ENCODE measurements around the gene TMTC1.

DNA sequence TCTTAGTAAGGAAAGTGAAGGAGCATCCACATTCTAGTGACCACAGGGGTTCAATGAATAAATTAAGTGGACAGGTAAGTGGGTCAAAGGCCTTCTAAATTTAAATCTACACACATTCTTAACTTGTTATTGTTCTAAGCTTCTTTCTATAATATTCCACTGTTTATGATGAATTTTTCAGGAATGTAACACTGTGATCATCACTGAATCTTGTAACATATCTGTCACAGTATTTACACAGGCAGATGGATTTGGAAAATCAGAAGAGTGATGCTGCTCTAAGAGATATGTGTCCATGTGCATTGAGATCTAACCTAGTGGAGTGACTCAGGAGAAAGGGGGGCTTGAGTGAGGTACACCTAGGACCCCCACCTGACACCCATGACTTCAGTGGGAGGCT is 170.8 kb downstream of the TMTC1 start:
- TF ChIP-seq, protein P1, sequence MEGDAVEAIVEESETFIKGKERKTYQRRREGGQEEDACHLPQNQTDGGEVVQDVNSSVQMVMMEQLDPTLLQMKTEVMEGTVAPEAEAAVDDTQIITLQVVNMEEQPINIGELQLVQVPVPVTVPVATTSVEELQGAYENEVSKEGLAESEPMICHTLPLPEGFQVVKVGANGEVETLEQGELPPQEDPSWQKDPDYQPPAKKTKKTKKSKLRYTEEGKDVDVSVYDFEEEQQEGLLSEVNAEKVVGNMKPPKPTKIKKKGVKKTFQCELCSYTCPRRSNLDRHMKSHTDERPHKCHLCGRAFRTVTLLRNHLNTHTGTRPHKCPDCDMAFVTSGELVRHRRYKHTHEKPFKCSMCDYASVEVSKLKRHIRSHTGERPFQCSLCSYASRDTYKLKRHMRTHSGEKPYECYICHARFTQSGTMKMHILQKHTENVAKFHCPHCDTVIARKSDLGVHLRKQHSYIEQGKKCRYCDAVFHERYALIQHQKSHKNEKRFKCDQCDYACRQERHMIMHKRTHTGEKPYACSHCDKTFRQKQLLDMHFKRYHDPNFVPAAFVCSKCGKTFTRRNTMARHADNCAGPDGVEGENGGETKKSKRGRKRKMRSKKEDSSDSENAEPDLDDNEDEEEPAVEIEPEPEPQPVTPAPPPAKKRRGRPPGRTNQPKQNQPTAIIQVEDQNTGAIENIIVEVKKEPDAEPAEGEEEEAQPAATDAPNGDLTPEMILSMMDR (IDR thresholded peaks at IDR 0.05 in 2 of 3, conservative IDR thresholded peaks at IDR 0.05 in 1 of 3; ENCODE audit: insufficient read depth in 2 of 3, low read depth in 1 of 3, low read length in 3 of 3), result no peak
- no peak for TF ChIP-seq CBX2 (IDR thresholded peaks at IDR 0.05; ENCODE audit: insufficient read depth, low read length, poor library complexity, severe bottlenecking)
- no peak for TF ChIP-seq SP1 (CRISPR knock-in tag; IDR thresholded peaks at IDR 0.05)
- no peak for TF ChIP-seq POLR2AphosphoS5 (IDR thresholded peaks at IDR 0.05; ENCODE audit: control insufficient read depth, insufficient read depth, low read depth, low read length)
- TF ChIP-seq, protein P2, sequence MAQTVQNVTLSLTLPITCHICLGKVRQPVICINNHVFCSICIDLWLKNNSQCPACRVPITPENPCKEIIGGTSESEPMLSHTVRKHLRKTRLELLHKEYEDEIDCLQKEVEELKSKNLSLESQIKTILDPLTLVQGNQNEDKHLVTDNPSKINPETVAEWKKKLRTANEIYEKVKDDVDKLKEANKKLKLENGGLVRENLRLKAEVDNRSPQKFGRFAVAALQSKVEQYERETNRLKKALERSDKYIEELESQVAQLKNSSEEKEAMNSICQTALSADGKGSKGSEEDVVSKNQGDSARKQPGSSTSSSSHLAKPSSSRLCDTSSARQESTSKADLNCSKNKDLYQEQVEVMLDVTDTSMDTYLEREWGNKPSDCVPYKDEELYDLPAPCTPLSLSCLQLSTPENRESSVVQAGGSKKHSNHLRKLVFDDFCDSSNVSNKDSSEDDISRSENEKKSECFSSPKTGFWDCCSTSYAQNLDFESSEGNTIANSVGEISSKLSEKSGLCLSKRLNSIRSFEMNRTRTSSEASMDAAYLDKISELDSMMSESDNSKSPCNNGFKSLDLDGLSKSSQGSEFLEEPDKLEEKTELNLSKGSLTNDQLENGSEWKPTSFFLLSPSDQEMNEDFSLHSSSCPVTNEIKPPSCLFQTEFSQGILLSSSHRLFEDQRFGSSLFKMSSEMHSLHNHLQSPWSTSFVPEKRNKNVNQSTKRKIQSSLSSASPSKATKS (CRISPR knock-in tag; IDR thresholded peaks at IDR 0.05), result no peak
- no peak for TF ChIP-seq ETS2 (tag; IDR thresholded peaks at IDR 0.05; ENCODE audit: borderline replicate concordance, poor library complexity, severe bottlenecking)
- TF ChIP-seq POLR2A (conservative IDR thresholded peaks at IDR 0.05), result no peak

Data from K562 (cell line).